ENCODE measurements around the gene VAMP2.

VAMP2 gene

GRCh38 chr17:8120520-8121406, 42.0 kb downstream of the VAMP2 start (continued):
- TF ChIP-seq INSM2 (tag by site-specific recombination; IDR thresholded peaks at IDR 0.05) (peak; percentile 87; the same call in 1 of the 2 replicates), ZNF664 (tag by site-specific recombination; IDR thresholded peaks at IDR 0.05) (no peak), IKZF3 (tag by site-specific recombination; IDR thresholded peaks at IDR 0.05) (peak; percentile 56; the same call in 1 of the 2 replicates), PRDM1 (tag by site-specific recombination; IDR thresholded peaks at IDR 0.05) (peak; percentile 69; the same call in 1 of the 2 replicates), BCL11B (tag by site-specific recombination; IDR thresholded peaks at IDR 0.05; ENCODE audit: low read depth) (peak; percentile 65; the same call in 1 of the 2 replicates), ZNF580 (tag by site-specific recombination; IDR thresholded peaks at IDR 0.05) (peak; percentile 93), ZNF175 (tag by site-specific recombination; IDR thresholded peaks at IDR 0.05) (no peak), ZNF146 (tag by site-specific recombination; IDR thresholded peaks at IDR 0.05) (no peak), ZNF521 (tag by site-specific recombination; IDR thresholded peaks at IDR 0.05) (no peak), ZFP41 (tag by site-specific recombination; IDR thresholded peaks at IDR 0.05; ENCODE audit: borderline replicate concordance) (no peak), ZNF324 (tag by site-specific recombination; IDR thresholded peaks at IDR 0.05) (peak; percentile 59; the same call in 1 of the 2 replicates), ZNF398 (tag by site-specific recombination; IDR thresholded peaks at IDR 0.05) (no peak), ZNF621 (tag by site-specific recombination; IDR thresholded peaks at IDR 0.05) (no peak), ZNF302 (tag by site-specific recombination; IDR thresholded peaks at IDR 0.05; ENCODE audit: low read depth) (no peak), OVOL3 (tag by site-specific recombination; IDR thresholded peaks at IDR 0.05) (peak; percentile 36; the same call in 1 of the 2 replicates), ZNF416 (tag by site-specific recombination; IDR thresholded peaks at IDR 0.05) (no peak), ZNF391 (tag by site-specific recombination; IDR thresholded peaks at IDR 0.05; ENCODE audit: borderline replicate concordance, low read depth) (peak; percentile 91; the same call in 1 of the 2 replicates), ZNF837 (tag by site-specific recombination; IDR thresholded peaks at IDR 0.05) (no peak), SP7 (tag by site-specific recombination; IDR thresholded peaks at IDR 0.05) (peak; percentile 83), PBX3 (CRISPR knock-in tag; IDR thresholded peaks at IDR 0.05) (no peak)
- TF ChIP-seq, protein P1, sequence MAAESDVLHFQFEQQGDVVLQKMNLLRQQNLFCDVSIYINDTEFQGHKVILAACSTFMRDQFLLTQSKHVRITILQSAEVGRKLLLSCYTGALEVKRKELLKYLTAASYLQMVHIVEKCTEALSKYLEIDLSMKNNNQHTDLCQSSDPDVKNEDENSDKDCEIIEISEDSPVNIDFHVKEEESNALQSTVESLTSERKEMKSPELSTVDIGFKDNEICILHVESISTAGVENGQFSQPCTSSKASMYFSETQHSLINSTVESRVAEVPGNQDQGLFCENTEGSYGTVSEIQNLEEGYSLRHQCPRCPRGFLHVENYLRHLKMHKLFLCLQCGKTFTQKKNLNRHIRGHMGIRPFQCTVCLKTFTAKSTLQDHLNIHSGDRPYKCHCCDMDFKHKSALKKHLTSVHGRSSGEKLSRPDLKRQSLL (tag by site-specific recombination; IDR thresholded peaks at IDR 0.05): peak; percentile 61; the same call in 1 of the 2 replicates
- TF ChIP-seq, protein P2, sequence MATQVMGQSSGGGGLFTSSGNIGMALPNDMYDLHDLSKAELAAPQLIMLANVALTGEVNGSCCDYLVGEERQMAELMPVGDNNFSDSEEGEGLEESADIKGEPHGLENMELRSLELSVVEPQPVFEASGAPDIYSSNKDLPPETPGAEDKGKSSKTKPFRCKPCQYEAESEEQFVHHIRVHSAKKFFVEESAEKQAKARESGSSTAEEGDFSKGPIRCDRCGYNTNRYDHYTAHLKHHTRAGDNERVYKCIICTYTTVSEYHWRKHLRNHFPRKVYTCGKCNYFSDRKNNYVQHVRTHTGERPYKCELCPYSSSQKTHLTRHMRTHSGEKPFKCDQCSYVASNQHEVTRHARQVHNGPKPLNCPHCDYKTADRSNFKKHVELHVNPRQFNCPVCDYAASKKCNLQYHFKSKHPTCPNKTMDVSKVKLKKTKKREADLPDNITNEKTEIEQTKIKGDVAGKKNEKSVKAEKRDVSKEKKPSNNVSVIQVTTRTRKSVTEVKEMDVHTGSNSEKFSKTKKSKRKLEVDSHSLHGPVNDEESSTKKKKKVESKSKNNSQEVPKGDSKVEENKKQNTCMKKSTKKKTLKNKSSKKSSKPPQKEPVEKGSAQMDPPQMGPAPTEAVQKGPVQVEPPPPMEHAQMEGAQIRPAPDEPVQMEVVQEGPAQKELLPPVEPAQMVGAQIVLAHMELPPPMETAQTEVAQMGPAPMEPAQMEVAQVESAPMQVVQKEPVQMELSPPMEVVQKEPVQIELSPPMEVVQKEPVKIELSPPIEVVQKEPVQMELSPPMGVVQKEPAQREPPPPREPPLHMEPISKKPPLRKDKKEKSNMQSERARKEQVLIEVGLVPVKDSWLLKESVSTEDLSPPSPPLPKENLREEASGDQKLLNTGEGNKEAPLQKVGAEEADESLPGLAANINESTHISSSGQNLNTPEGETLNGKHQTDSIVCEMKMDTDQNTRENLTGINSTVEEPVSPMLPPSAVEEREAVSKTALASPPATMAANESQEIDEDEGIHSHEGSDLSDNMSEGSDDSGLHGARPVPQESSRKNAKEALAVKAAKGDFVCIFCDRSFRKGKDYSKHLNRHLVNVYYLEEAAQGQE (tag by site-specific recombination; IDR thresholded peaks at IDR 0.05): peak; percentile 68; the same call in 1 of the 2 replicates
- TF ChIP-seq, protein P3, sequence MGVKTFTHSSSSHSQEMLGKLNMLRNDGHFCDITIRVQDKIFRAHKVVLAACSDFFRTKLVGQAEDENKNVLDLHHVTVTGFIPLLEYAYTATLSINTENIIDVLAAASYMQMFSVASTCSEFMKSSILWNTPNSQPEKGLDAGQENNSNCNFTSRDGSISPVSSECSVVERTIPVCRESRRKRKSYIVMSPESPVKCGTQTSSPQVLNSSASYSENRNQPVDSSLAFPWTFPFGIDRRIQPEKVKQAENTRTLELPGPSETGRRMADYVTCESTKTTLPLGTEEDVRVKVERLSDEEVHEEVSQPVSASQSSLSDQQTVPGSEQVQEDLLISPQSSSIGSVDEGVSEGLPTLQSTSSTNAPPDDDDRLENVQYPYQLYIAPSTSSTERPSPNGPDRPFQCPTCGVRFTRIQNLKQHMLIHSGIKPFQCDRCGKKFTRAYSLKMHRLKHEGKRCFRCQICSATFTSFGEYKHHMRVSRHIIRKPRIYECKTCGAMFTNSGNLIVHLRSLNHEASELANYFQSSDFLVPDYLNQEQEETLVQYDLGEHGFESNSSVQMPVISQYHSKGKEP (tag by site-specific recombination; IDR thresholded peaks at IDR 0.05): peak; percentile 53; the same call in 1 of the 2 replicates
- TF ChIP-seq, protein P4, sequence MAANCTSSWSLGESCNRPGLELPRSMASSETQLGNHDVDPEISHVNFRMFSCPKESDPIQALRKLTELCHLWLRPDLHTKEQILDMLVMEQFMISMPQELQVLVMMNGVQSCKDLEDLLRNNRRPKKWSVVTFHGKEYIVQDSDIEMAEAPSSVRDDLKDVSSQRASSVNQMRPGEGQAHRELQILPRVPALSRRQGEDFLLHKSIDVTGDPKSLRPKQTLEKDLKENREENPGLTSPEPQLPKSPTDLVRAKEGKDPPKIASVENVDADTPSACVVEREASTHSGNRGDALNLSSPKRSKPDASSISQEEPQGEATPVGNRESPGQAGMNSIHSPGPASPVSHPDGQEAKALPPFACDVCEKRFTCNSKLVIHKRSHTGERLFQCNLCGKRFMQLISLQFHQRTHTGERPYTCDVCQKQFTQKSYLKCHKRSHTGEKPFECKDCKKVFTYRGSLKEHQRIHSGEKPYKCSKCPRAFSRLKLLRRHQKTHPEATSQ (tag by site-specific recombination; IDR thresholded peaks at IDR 0.05): 0 out of 2 replicates have a peak, but pooled peaks have one; percentile 17

All from HEK293 (cell line).